ENCODE measurements around the gene RPS8.
"Not testable (repeated sequence)": the region's sequence is repeated elsewhere in the genome, so short reads cannot be mapped to it uniquely, and the experiment has no call there.

Gene RPS8

DNA sequence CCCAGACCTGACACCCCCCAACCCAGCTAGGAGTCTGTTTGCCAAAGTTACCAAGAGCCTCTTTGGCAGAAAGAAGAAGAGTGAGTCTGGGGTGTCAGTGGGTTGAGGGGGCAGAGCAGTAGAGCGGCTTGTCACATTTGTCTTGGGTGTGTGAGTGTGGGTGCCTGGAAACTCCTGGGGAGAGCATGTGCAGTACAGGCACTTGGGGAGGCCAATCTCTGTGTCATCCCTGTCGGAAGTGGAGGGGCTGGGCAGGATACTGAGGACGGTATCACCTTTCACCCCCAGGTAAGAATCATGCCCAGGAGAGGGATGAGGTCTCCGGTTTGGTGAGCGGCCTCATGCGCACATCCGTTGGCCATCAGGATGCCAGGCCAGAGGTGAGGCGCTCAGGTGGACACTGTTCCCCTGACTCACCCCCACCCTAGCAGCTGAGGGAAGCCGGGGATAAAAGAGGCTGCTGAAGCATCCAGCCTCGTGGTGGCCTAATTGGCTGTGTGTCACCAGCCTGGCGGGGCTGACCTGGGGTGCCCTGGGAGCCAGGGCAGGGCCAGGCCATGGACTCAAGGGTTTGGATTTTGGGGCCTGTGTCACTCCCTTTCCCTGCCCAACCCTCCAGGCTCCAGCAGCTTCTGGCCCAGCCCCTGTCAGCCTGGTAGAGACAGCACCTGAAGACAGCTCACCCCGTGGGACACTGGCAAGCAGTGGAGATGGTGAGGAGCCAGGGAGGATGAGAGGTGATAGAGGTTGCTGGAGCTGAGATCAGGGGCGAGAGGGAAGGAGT, 28.2 kb downstream of the RPS8 start:
- DNase-seq (ENCODE audit: low read depth) = no peak

- no peak for DNase-seq (ENCODE audit: low read depth)
These were observed 30.1 kb downstream of the RPS8 start for GRCh38 chr1:44805311-44806024.

DNA sequence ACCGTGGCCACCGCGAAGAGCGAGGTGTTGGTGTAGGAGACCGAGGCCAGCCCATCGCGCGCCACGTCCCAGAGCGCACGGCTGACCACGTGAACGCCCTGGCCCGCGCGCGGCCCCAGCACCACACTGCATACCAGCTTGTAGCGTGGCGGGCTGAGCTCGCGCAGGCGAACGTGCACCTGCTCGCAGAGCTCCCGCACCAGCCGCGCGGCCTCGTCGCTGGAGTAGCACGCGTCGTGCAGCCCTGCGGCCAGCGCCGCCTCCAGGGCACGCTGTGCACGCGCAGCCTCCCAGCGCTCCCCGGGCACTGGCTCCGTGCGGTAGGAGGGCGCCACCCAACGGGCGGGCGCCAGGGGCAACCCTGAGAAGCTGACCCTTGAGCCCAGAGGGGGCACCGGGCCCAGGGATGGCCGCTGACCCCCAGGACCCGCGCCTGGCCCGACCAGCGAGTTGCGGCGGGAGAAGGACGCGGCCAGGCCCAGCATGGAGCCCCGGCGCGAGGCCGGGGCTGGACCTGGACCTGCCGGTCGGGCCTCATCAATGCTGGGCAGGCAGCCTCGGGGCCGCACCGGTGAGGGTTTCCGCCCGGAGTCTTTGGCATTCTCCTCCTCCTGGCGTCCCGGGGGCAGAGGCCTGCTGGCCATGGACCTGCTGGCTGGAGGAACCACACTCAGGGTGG, 30.8 kb downstream of the RPS8 start:
- DNase-seq (ENCODE audit: low read depth) = no peak

- no peak for DNase-seq (ENCODE audit: low read depth)
These were observed 31.5 kb downstream of the RPS8 start, which contains the start of gene DYNLT4 for GRCh38 chr1:44806704-44807363. DYNLT4 (minus strand) TSS chr1:44807351; CDS start chr1:44806668, 683 bp downstream.

- DNase-seq (ENCODE audit: low read depth) = peak; percentile 99
These were observed 32.2 kb downstream of the RPS8 start for GRCh38 chr1:44807364-44808062.

DNA sequence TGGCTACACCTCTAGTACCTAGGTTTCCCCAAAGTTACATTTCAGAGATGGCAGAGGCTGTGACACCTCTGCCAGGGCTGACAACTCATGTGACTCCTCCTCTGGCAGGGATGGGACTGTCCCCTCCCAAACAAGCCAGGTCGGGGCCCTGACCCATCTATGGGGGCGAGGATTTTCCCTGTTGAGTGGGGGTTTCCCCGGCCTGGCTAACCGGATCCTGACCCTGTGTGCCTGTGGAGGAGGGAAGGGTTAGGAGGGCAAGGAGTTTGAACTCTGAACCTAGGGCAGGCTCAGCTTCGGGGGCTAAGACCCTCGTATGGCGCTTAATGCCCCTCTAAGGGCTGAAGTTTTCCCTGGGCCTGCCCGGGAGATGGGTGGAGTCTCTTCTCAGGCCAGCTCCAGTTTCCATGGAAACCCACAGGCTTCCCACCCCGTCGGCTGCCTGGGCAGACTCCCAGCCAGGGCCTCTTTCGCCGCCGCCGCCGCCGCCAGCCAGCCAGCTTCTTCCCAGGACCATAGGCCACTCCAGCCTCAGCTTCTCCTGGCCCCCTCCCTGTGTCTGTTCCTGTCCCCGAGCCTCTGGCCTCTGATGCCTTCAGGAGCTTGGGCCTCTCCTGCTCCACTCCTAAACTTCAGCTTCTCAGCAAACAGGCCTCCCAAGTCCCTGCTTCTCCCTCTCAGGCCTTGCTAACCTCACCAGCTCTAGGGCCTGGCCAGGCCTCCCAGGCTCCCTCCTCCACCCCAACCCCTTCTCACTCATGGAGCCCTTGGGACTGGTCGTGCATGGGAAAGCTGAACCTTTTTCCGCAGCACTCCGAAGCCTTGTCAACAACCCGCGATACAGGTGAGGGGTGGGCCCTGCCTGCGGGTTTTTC, 33.0 kb downstream of the RPS8 start, which contains the start of gene BTBD19:
Gene BTBD19, plus strand, starts transcription at position 461 of the 875 bp plus-strand sequence. Its CDS starts 298 bp downstream, at position 759.
- peak; percentile 89 for DNase-seq (ENCODE audit: low read depth)

- no peak for DNase-seq (ENCODE audit: low read depth)
These were observed 33.9 kb downstream of the RPS8 start for GRCh38 chr1:44808938-44809917.

DNA sequence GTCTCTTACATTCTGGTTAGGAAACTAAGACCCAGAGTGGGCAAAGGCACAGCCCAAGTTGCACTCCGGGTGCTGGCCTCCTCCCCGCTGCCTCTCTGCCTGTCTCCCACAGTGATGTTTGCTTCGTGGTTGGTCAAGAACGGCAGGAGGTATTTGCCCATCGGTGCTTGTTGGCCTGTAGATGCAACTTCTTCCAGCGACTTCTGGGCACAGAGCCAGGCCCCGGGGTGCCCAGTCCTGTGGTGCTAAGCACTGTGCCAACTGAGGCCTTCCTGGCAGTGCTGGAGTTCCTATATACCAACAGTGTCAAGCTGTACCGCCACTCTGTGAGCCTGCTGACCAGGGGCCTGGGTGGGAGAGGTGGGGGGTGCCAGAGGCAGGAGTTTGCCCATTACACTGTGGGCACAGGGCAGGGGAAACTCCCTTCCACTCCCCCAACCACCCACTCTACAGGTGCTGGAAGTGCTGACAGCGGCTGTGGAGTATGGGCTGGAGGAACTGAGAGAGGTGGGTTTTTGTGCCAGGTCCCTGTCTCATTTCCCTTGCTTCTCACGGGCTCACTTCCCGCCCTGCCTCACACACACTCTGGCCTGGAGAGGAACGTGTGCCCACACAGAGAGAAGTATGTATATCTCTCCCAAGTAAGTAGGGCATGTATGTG, 34.9 kb downstream of the RPS8 start:
- DNase-seq (ENCODE audit: low read depth) = no peak

DNA sequence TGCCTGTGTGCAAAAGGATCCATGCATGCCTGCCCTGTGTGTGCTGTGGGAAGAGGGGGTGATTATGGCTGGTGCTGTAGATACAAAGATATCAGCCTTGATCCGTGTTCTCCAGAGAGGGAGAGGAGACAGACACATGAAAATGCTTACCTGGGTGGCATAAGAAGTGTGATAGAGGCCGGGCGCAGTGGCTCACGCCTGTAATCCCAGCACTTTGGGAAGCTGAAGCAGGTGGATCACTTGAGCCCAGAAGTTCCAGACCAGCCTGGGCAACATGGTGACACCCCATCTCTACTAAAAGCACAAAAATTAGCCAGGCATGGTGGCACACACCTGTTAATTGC, 35.4 kb downstream of the RPS8 start:
- not testable (repeated sequence) for DNase-seq (ENCODE audit: low read depth)

GRCh38 chr1:44811234-44811633, 35.9 kb downstream of the RPS8 start:
- DNase-seq (ENCODE audit: low read depth) = no peak

DNA sequence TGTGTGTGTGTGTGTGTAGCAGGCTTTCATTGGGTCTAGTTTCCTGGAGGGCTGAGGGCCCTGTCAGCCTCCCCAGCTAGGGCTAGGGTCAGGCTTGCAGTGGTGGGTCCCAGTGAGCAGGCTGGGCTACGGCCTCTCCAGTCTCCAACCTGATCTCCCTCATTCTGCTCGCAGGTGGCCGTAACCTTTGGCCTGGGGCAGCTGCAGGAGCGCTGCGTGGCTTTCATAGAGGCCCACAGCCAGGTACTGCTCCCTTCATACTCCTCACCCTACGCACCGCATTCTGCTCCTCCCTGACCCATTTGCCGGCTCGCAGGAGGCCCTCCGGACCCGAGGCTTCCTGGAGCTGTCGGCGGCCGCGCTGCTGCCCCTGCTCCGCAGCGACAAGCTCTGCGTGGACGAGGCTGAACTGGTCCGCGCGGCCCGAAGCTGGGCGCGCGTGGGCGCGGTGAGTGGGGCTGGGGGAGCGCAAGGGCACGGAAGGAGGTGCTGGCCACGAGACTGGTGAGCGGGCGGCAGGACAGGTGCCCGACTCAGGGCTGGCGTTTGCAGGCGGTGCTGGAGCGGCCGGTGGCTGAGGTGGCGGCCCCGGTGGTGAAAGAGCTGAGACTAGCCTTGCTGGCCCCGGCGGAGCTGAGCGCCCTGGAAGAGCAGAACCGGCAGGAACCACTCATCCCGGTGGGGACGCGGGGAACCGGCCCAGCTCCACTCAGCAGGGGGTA, 37.6 kb downstream of the RPS8 start:
- no peak for DNase-seq (ENCODE audit: low read depth)

GRCh38 chr1:44815926-44816325, 40.6 kb downstream of the RPS8 start:
- not testable (repeated sequence) for DNase-seq (ENCODE audit: low read depth)

- no peak for DNase-seq (ENCODE audit: low read depth)
These were observed 42.0 kb downstream of the RPS8 start for GRCh38 chr1:44817307-44817706.

DNA sequence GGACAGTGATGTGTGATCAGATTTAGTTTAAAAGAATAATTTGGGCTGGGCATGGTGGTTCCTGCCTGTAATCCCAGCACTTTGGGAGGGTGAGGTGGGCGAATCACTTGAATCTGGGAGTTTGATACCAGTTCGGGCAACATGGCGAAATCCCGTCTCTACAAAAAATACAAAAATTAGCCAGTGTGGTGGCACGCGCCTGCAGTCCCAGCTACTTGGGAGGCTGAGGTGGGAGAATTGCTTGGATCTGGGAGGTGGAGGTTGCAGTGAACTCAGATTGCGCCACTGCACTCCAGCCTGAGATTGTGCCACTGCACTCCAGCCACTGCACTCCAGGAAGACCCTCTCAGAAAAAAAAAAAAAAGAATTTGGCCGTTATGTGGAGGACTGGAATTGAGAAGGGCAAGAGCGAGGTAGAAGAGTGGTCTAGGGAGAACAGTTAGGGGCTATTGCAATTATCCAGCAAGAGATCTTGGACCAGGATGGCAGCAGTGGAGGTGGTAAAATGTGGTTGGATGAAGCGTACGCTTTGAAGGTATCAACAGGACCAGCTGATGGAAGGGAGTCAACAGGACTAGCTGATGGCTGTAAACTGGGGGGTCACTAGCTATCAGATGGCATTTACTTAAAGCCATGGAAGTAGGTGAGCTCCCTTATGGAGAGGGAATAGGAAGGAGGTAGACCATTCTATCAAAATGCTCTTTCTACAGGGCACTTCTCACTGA, 42.6 kb downstream of the RPS8 start:
- no peak for DNase-seq (ENCODE audit: low read depth)

- no peak for DNase-seq (ENCODE audit: low read depth)
These were observed 43.9 kb downstream of the RPS8 start for GRCh38 chr1:44819196-44819607.

GRCh38 chr1:44819608-44820327, 44.4 kb downstream of the RPS8 start:
- DNase-seq (ENCODE audit: low read depth) = peak; percentile 90

All from fibroblast of the conjunctiva (primary cell).